OCI-M2 (cell line): ENCODE data around the gene MYOCD.
"Not testable (repeated sequence)": the region's sequence is repeated elsewhere in the genome, so short reads cannot be mapped to it uniquely, and the experiment has no call there.

Experiments used
- DNase-seq: peaks from one replicate; lab custom pipeline; 2025; ENCODE audit not compliant: unreplicated experiment; lab: John Stamatoyannopoulos, UW

Gene MYOCD

GRCh38 chr17:12665263-12666210 lies at the start of gene MYOCD:
MYOCD (plus strand) TSS chr17:12665890; CDS start chr17:12666189, 299 bp downstream.
- no peak for DNase-seq

DNA sequence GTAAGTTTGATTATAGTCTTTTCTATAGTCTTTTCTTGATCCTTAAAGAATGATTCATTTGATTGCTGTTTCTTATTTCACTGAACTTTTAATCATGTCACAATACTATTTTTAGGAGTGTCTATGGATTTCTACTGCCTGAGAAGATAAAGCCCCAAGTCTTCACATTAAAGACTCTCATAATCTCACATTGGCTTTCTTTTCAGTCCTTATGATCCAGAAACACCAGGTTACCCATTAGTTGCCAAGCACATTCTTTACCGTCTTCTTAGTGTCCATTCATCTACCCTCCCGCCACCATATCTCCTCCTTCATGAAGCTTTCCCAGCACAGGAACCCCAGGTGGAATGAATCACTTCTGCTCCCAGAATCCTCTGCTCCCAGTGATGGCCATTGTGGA lies 49.5 kb upstream of the MYOCD start:
- DNase-seq: no peak

DNA sequence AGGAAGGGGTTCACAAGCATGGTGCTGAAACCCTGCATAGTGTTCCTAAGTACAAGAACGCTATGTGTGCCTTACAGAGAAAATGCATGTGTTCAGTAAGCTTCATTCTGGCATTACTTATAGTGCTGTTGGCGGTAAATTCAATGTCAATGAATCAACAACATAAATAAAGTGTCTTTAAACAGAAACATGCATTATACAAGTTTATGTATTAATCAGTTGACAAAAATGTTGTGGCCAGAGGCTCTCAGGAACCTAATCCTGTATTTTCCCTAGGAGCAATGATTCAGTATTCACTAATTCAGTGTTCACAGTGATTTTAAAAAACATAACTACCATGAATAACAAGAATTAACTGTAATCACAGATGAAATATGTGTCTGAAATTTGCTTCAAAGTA lies 47.1 kb upstream of the MYOCD start:
- no peak for DNase-seq

- DNase-seq: no peak
Measured at GRCh38 chr17:12619459-12620199, 46.1 kb upstream of the MYOCD start.

DNA sequence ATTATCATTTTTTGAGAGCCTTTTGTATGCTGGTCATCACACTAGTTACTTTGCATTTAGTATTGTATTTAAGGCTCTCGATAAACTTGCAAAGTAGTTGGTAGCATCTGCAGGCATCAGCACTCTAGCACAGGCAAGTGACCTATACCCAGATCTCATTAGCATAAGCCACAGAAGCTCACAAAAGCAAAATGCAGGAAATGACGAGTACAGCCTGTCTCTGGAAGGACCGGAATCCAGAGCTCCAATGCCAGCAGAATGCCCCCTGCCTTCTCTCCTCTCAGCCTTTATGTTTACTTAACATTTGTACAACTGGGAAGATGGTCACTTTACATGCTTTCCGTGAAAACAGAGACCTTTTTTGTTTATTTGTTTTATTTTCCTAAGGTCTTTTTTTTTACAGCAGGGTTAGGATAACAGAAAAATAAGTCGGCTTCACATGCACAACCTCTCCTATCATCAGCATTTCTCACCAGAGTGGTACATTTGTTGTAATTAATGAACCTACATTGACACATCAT lies 45.4 kb upstream of the MYOCD start:
- no peak for DNase-seq

- no peak for DNase-seq
Measured at GRCh38 chr17:12622726-12623125, 43.0 kb upstream of the MYOCD start.

DNA sequence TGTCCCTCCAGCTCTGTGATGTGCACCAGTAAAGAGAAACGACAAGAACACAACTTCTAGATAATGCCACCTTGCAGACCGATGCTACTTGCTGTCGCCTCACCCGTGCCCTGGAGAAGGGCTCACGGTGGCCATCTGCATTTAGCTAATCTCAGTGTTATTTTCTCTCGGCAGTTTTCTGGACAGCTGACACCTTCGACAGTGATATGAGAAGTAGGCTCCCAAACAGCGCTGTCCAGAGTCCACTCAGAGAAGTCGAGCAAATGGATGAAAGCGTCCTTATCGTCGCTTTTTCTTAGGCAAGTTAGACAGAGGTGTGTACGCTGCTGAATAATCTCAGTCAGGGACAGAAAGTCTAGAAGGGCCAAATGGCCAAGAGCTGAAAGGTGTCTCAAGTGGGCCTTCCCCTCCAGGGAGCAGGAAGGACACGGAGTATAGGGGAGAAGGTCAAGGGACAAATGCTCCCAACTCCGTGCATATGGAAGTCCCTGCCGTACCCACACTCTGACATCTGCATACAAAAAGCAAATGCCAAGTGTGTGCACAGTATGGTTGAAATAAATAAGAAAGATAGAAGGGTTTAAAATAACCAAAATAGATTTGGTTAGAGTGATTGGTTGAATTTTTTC lies 42.4 kb upstream of the MYOCD start:
- no peak for DNase-seq

DNA sequence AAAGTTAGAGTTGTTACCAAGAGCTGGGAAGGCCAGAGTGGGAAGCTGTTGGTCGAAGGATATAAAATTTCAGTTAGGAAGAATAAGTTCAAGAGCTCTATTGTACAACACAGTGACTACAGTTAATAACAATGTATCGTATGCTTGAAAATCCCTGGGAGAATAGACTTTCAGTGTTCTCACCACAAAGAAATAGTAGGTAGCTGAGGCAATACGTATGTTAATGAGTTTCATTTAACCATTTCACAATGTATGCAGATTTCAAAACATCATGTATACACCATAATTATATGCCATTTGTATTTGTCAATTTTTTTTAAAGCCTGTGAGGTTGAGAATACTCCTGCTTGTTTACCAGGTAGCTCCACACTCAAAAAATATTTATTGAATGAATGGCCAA lies 41.5 kb upstream of the MYOCD start:
- no peak for DNase-seq

- DNase-seq: no peak
Measured at GRCh38 chr17:12625092-12625491, 40.6 kb upstream of the MYOCD start.

DNA sequence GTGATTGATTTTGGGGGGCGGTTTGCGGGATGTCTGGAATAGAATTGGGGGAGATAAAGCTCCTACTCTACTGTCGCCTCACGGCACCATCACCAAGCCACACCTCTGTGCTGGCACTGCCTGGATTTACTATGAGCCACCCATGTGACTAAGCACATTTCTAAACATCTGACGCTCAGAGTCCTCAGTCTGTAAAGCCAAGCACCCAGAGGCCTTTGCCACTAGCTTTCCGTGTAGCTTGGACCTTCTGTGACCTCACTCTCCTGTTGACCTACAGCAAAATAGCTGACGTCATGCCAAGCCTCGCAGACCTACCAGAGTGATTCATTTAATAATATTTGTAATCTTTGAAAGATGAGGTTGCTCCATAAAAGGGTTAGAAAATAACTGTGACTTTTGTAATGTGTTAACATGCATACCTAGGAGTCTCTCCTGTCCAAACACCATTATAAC lies 38.5 kb upstream of the MYOCD start:
- no peak for DNase-seq

DNA sequence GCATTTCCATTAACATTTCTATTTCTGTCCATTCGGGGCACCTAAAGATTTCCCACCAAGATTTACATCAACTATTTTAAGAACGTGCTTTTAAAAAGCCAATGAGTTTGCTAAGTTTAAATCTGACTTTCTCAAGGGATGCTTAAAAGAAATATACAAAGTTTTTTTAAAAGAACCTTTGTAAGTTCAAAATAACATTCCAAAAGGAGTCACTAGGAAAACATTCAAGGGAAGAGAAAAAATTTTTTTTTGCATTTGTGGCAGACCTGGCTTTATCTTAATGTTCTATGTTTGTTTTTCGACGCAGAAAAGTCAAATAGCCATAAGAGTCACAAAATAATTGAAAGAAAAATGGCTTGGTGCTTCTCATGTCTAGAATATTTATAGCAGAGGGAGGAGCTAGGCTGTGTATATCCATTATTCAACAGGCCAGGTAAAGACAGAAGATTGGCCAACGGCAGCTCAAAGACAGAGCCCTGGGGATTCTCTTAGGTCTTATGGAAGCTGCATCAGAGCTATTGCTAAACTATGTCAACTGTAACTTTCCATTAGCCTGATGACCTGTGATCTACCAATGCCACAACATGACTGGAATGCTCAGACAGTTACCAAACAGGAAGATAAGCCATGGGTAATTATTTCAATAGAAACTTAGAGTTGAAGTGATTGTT lies 37.8 kb upstream of the MYOCD start:
- no peak for DNase-seq

GRCh38 chr17:12631076-12631475 lies 34.6 kb upstream of the MYOCD start:
- DNase-seq: no peak

DNA sequence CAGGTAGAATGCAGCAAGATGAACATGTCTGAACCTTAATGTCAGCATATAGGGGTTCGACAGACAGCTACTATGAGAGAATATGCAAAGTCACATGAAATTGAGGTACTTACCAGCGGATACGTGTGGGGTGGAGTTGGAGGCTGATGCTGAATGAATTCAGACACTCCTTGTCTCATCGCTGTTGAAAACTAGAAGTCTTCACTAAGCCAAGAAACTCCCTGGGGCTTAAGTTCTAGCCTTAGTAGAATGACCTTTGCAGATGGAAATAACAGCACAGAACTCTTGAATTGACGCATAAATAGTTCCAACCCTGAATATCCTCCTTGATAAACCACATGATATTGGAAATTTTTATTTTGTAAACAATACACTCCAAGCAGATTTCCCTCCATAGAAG lies 32.9 kb upstream of the MYOCD start:
- DNase-seq: no peak

DNA sequence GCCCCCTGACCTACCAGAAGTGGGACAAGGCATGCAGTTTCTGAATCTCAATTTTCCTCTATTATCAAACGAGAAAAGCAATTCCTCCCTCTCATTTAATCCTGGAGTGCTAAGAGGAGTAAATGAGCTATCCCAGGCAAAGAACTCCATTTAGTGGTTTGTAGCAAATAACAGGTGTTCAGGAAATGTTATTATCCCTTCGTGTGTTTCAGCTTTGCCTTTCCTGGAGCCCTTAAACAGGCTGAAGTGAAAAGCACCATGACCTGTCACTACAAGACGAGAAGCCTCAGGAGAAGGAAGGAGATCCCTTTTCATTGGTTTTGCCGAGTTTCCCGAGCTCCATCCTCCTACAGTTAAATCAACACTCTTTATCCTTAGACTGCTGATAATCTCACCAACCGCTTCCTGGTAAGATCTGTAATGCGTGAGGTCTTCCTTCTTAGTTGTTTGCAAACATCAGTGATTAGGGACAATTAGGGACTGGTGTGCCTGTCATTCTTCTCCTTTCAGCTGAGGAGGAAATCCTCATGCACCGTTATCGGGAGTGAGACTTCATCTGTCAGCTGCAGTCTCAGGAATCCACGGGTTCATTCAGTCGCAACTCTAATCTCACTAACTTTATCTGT lies 30.8 kb upstream of the MYOCD start:
- DNase-seq: no peak

- not testable (repeated sequence) for DNase-seq
Measured at GRCh38 chr17:12635996-12636395, 29.7 kb upstream of the MYOCD start.

DNA sequence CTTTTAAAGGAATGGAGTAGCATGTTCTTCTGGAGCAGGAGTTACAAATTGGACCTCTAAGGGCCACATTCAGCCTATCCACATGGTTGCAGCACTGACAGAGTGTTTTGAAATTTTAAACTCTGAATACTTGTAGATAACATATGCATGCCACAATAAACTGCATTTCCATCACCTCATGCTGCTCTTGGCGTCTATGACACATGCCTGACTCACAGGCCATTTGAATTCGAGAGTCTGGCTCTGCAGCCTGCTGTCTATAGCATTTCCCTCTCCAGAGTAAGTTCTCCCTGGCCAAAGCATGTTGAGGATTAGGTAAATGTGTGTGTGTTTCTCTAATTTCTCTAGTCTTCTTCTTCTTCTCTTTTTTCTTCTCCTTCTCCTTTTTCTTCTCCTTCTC lies 28.7 kb upstream of the MYOCD start:
- no peak for DNase-seq

DNA sequence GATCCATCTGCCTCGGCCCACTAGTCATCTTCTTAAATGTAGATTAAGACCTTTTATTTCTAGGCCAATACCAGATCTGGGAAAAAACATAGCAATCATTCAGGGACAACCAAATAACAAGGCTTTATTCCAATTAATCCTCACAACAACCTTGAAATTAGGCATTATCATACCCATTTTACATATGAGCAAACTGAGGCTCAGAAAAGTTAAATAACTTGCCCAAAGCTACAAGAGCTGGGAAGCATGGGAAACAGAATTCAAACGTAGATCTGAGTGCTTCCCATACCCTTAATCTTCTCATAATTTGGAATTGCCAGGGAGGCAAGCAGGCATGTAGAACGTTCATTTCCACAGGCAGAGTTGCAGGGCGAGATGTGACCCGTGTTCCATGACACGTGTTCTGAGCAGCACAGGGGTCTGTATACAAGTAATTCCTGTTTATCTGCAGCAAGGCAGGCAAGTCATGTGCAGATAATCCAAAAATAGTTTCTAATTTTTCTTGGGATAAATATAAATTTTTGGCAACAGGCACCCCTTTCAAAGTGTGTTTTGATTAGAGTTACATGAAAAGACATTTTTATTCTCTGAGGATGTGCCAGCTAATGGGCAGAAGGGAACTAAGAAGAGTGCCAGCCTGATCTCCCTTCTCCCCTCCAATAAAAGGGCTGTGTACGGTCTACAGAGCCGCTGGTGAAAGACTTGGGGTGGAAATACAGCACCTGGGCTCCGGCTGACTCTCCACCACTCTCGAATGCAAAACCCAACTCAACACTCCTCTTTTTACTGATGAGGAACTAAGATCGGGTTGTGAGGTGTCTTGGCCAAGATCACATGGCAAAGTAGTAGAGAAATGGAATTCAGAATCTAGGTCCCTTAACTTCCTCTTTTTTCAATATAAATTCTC lies 27.7 kb upstream of the MYOCD start:
- DNase-seq: no peak

DNA sequence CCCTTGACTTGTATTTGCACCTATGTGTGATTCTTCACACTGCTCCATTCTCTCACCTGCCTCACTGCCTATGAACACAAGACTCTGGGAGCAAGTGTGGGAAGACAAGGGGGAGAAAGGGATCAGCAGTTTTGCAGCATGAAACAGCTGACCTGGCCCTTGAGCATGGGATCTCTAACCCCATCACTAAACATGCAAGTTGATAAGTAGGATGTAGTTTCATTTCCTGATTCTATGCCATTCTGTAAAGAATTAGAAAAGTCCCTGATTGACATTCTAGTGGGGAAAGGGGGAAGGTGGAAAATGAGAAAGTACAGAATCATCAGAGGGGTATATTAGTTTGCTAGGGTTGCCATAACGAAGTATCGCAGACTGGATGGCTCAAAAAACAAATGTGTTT lies 25.3 kb upstream of the MYOCD start:
- DNase-seq: no peak

DNA sequence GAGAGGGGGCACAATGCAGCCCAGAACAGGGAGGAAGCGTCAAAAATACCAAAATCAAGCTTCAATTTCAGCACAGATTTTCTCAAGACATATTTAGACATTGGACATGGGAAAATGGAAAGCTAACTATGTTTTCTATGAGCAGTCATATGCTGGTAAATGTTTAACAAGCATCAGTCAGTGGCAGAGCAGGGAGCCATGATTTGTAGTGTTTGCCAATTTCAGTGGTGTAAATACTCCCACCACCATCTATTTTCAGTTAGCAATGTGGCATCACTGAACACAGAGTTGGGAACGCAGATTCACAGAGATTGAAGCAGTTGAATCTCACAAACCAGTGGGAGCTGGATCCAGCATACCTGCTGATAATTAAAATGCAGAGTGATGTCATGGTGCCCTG lies 24.6 kb upstream of the MYOCD start:
- no peak for DNase-seq
